ENCODE measurements around the gene USP34. TPM values are rescaled to one million over a fixed set of nuclear protein-coding genes. Genes with fewer than 3 reads are reported as not detected.
"Not testable (repeated sequence)": the region's sequence is repeated elsewhere in the genome, so short reads cannot be mapped to it uniquely, and the experiment has no call there.

The USP34 gene
- total RNA-seq, 2 experiments from 2014 or later = 89.8 to 95.6 TPM

GRCh38 chr2:61158356-61158955 lies 312.4 kb downstream of the USP34 start:
- CTCF ChIA-PET = interaction anchor here (0.6 kb wide), 1 partner anchor 455 kb away, joined by 4 read pairs; no protein-coding TSS in a partner anchor
- Mint-ChIP-seq H3K4me1 (peaks cover 15% of the 10 kb centered on the region), H3K9me3 (peaks cover 9% of the 10 kb centered on the region), H3K36me3 (ENCODE audit: low read depth) (peaks cover 40% of the 10 kb centered on the region), H3K4me3 (no peak overlapping the region), H3K27me3 (no peaks in the 10 kb centered on the region), H3K27ac (no peak overlapping the region)
- POLR2A ChIA-PET = no interaction called here
- DNase-seq = no peak

DNA sequence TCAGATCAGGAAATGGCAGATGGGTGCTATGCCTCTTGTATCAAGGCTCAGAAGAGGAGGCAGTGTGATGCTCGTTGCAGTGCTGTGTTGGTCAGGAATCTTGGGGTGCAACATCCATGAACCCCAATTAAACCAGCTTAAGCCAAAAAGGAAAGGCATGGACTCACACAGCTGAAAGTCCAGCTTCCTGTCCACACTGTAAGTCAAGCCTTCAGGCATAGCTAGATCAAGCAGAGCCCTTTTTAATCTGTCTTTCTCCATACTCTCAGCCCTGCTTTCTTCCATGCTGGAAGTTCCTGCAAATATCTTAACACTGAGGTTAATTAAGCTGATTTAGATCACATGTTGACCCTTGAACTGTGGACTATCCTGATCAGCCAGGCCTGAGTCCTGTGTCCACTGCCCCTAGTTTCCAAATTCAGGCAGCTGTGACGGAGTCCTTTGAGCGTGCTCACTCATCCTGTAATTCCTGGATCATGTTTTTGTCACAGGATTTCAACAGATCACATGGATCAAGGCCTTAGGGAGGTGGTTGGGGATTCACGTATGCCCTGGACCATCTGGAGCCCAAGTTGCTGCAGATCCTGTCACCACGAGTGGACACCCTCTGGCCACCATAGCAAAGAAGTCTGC lies 313.4 kb downstream of the USP34 start:
- Mint-ChIP-seq H3K4me3 (no peak overlapping the region), H3K27me3 (no peaks in the 10 kb centered on the region), H3K36me3 (ENCODE audit: low read depth) (peaks cover 34% of the 10 kb centered on the region), H3K27ac (no peak overlapping the region), H3K9me3 (peaks cover 9% of the 10 kb centered on the region), H3K4me1 (peaks cover 9% of the 10 kb centered on the region)
- DNase-seq = no peak
- ChIA-PET CTCF (no interaction called here), POLR2A (no interaction called here)

- H3K4me3 Mint-ChIP-seq = no peak overlapping the region
- H3K4me1 Mint-ChIP-seq = peaks cover 8% of the 10 kb centered on the region
- peaks cover 22% of the 10 kb centered on the region for H3K36me3 Mint-ChIP-seq (ENCODE audit: low read depth)
- no peak for DNase-seq
- H3K9me3 Mint-ChIP-seq = no peaks in the 10 kb centered on the region
- H3K27ac Mint-ChIP-seq = no peak overlapping the region
- POLR2A ChIA-PET = no interaction called here
- no peaks in the 10 kb centered on the region for H3K27me3 Mint-ChIP-seq
- CTCF ChIA-PET = interaction anchor here (0.7 to 2.0 kb wide), 3 partner anchors 14 to 389 kb away, joined by 3 to 6 read pairs (median 4); no protein-coding TSS in a partner anchor
These were observed 319.5 kb downstream of the USP34 start for GRCh38 chr2:61151436-61151835.

DNA sequence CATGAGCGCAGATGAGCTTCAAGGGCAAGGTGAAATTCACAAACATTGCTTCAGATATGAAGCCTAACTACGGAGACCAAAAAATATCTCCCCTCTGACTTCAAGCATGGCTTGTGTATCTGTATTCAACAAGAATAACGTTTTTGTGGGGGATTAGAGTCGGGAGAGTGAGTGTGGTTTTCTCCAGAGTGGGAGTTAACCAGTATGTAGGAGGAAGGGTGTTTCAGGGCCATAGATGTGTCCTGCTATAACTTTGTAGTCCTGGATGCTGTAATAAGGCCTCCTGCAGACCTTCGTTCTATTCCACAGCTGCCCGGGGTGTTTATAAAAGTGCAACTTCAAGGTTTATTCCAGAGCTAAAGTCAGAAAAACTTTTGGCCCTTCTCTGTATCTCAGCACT lies 321.8 kb downstream of the USP34 start:
- Mint-ChIP-seq H3K27ac (no peak overlapping the region), H3K4me3 (no peak overlapping the region), H3K27me3 (no peaks in the 10 kb centered on the region), H3K4me1 (peaks cover 16% of the 10 kb centered on the region), H3K36me3 (ENCODE audit: low read depth) (peaks cover 27% of the 10 kb centered on the region), H3K9me3 (no peaks in the 10 kb centered on the region)
- ChIA-PET POLR2A (no interaction called here), CTCF (interaction anchor here (0.6 kb wide), 1 partner anchor 231 kb away, joined by 3 read pairs; no protein-coding TSS in a partner anchor)
- no peak for DNase-seq

GRCh38 chr2:61148091-61148490 lies 322.8 kb downstream of the USP34 start:
- CTCF ChIA-PET = not testable (repeated sequence)

GRCh38 chr2:61145990-61146389 lies 324.9 kb downstream of the USP34 start:
- no peak for DNase-seq
- Mint-ChIP-seq H3K27ac (no peak overlapping the region), H3K9me3 (no peaks in the 10 kb centered on the region), H3K27me3 (no peaks in the 10 kb centered on the region), H3K4me3 (peak overlapping the region; percentile 82), H3K4me1 (peaks cover 18% of the 10 kb centered on the region), H3K36me3 (ENCODE audit: low read depth) (peaks cover 25% of the 10 kb centered on the region)
- CTCF ChIA-PET = interaction anchor here (1.1 kb wide), 1 partner anchor 14 kb away, joined by 3 read pairs; no protein-coding TSS in a partner anchor
- POLR2A ChIA-PET = interaction anchor here (0.6 kb wide), 1 partner anchor 35 kb away, joined by 3 read pairs; no protein-coding TSS in a partner anchor

More at GRCh38 chr2:61148091-61148490, 322.8 kb downstream of the USP34 start:
- H3K4me3 Mint-ChIP-seq, DNase-seq, H3K27me3 Mint-ChIP-seq, POLR2A ChIA-PET, H3K9me3 Mint-ChIP-seq, H3K27ac Mint-ChIP-seq: not testable (repeated sequence)
- Mint-ChIP-seq H3K4me1 (peaks cover 16% of the 10 kb centered on the region), H3K36me3 (ENCODE audit: low read depth) (peaks cover 27% of the 10 kb centered on the region)

DNA sequence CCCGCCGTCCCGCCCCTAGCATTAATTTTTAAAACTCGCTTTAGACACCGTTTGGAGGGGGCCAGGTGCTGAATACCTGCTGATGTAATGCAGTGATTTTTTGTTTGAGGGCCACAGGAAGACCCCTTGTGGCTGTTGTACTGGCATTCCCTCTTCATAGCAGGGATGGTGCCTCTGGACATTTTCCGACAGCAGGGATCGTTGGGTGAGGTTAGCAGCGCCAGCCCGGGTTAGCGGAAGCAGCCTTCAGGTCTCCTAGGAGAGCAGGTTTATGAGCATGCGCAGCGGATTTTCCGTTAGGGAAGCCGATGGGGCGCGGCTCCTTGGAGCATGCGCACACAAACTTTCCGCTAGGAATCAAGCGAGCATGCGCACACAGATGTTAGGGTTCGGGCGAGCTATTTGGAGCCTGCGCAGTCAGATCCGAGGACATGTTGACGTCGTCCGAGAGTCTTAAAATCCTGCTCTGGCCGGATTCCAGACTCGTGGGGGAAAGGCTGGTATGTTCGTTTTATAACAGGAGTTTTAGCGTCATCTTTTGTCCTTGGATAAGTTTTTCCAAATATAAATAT lies 326.1 kb downstream of the USP34 start:
- CTCF ChIA-PET = interaction anchor here (0.6 to 1.1 kb wide), 2 partner anchors 9 to 24 kb away, joined by 3 to 4 read pairs; no protein-coding TSS in a partner anchor
- peak overlapping the region; percentile 90 for H3K27ac Mint-ChIP-seq
- H3K36me3 Mint-ChIP-seq (ENCODE audit: low read depth) = peaks cover 21% of the 10 kb centered on the region
- POLR2A ChIA-PET = interaction anchor here (0.6 to 0.8 kb wide), 3 partner anchors 8 to 380 kb away, joined by 3 read pairs; no protein-coding TSS in a partner anchor
- H3K9me3 Mint-ChIP-seq = no peaks in the 10 kb centered on the region
- peak; percentile 96 for DNase-seq
- H3K4me3 Mint-ChIP-seq = peak overlapping the region; percentile 82
- H3K4me1 Mint-ChIP-seq = peaks cover 18% of the 10 kb centered on the region
- no peaks in the 10 kb centered on the region for H3K27me3 Mint-ChIP-seq

DNA sequence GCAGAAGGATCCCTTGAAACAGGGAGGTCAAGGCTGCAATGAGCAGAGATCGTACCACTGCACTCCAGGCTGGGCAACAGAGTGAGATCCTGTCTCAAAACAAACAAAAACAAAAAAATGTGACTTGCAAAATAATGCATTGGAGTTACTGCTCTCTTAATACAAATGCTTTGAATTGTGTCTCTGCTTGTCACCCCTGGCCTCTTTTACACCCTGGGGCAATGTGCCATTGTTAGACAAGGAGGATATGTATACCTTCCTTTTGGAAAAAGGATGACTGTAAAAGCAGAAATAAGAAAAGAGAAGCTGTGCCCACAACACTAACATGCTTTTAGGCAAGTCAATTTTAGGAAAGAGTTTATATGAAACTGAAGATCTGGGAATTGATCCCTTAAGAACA lies 329.7 kb downstream of the USP34 start:
- no peak overlapping the region for H3K4me3 Mint-ChIP-seq
- no peak for DNase-seq
- no peaks in the 10 kb centered on the region for H3K9me3 Mint-ChIP-seq
- H3K27ac Mint-ChIP-seq = no peak overlapping the region
- ChIA-PET CTCF (interaction anchor here (0.6 to 0.8 kb wide), 2 partner anchors 36 to 331 kb away, joined by 3 to 4 read pairs; no protein-coding TSS in a partner anchor), POLR2A (no interaction called here)
- H3K36me3 Mint-ChIP-seq (ENCODE audit: low read depth) = peaks cover 8% of the 10 kb centered on the region
- H3K4me1 Mint-ChIP-seq = peaks cover 10% of the 10 kb centered on the region
- no peaks in the 10 kb centered on the region for H3K27me3 Mint-ChIP-seq

DNA sequence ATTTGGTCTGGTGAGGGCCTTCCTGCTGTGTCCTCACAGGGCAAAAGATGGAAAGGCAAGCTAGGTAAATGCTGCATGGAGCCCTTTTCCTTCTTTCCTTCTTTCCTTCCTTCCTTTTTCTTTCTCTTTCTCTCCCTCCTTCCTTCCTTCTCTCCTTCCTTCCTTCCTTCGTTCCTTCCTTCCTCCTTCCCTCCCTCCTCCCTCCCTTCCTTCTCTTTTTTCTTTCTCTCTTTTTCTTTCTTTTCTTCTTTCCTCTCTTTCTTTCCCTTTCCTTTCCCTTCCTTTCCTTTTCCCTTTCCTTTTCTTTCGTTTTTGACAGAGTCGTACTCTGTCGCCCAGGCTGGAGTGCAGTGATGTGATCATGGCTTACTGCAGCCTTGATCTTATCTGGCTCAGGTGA lies 332.0 kb downstream of the USP34 start:
- Mint-ChIP-seq H3K4me1 (peaks cover 6% of the 10 kb centered on the region), H3K4me3 (no peak overlapping the region), H3K36me3 (ENCODE audit: low read depth) (peaks cover 3% of the 10 kb centered on the region), H3K27ac (no peak overlapping the region), H3K27me3 (no peaks in the 10 kb centered on the region), H3K9me3 (no peaks in the 10 kb centered on the region)
- POLR2A ChIA-PET = no interaction called here
- DNase-seq = no peak
- CTCF ChIA-PET = no interaction called here

Other genes starting within 250 kb of the USP34 start
- 100 to 1,000 TPM; 208 TPM for gene XPO1, start 67.3 kb upstream of the USP34 start, total RNA-seq